HepG2 (cell line): ENCODE measurements around the gene C21orf58. TPM values are rescaled to one million over a fixed set of nuclear protein-coding genes. Genes with fewer than 3 reads are reported as not detected.

Experiments
- AFF4 ChIP-seq: sonication (generic); formaldehyde crosslinking; IDR thresholded peaks from 2 replicates; pipeline ENCODE4 v1.4.0; 2020; ENCODE audit warnings: missing genetic modification reagents
- GATAD1 ChIP-seq: IDR thresholded peaks from 2 replicates; pipeline ENCODE4 v1.6.1; 2016; ENCODE audit warnings: missing genetic modification reagents, missing compliant biosample characterization
- HDAC6 ChIP-seq: fragments of 200-600 bp; sonication (generic); IDR thresholded peaks from 2 replicates; pipeline ENCODE4 v1.7.0; 2017; ENCODE audit warnings: mild to moderate bottlenecking, antibody characterized with exemption, low read length, low read depth
- NR2F6 ChIP-seq, 2 experiments: IDR thresholded peaks; 2 replicates each; pipeline ENCODE4 v1.6.1; 2016; ENCODE audit warnings: antibody characterized with exemption in 1 of 2, mild to moderate bottlenecking in 1 of 2
- PHF5A ChIP-seq: IDR thresholded peaks from one replicate; pipeline ENCODE4 v1.6.1; 2018; ENCODE audit warnings: low read depth, missing genetic modification reagents; ENCODE audit not compliant: unreplicated experiment
- RXRA ChIP-seq: sonication (generic); formaldehyde crosslinking; IDR thresholded peaks from 2 replicates; pipeline ENCODE4 v1.5.1; 2020; ENCODE audit warnings: missing genetic modification reagents
- SCMH1 ChIP-seq: sonication (generic); formaldehyde crosslinking; IDR thresholded peaks from 2 replicates; pipeline ENCODE4 v1.9.0; 2021; ENCODE audit warnings: missing genetic modification reagents, mild to moderate bottlenecking, borderline replicate concordance
- SMAD9 ChIP-seq: sonication (generic); formaldehyde crosslinking; IDR thresholded peaks from 2 replicates; pipeline ENCODE4 v1.5.1; 2020; ENCODE audit warnings: mild to moderate bottlenecking, missing genetic modification reagents
- SP4 ChIP-seq: sonication (generic); formaldehyde crosslinking; IDR thresholded peaks from 2 replicates; pipeline ENCODE4 v1.8.1; 2023; ENCODE audit warnings: mild to moderate bottlenecking, missing genetic modification reagents
- SSRP1 ChIP-seq: IDR thresholded peaks from 2 replicates; pipeline ENCODE4 v1.6.1; 2016; ENCODE audit warnings: control low read depth
- TCF7L2 ChIP-seq: IDR thresholded peaks from 2 replicates; pipeline ENCODE4 v1.6.1; 2011; ENCODE audit warnings: mild to moderate bottlenecking, low read depth, low read length, moderate library complexity
- UBTF ChIP-seq: sonication (generic); formaldehyde crosslinking; IDR thresholded peaks from 2 replicates; pipeline ENCODE4 v1.4.0; 2020; ENCODE audit warnings: mild to moderate bottlenecking, missing genetic modification reagents
- ZNF124 ChIP-seq: sonication (generic); formaldehyde crosslinking; IDR thresholded peaks from 2 replicates; pipeline ENCODE4 v1.4.0; 2020; ENCODE audit warnings: missing genetic modification reagents
- ZNF142 ChIP-seq: sonication (generic); formaldehyde crosslinking; IDR thresholded peaks from 2 replicates; pipeline ENCODE4 v1.4.0; 2020; ENCODE audit warnings: missing genetic modification reagents
- ZNF616 ChIP-seq: sonication (generic); formaldehyde crosslinking; IDR thresholded peaks from 2 replicates; pipeline ENCODE4 v1.5.0; 2020; ENCODE audit warnings: low read depth, mild to moderate bottlenecking, missing genetic modification reagents
- ZNF766 ChIP-seq: sonication (generic); formaldehyde crosslinking; IDR thresholded peaks from 2 replicates; pipeline ENCODE4 v1.5.0; 2020; ENCODE audit warnings: missing genetic modification reagents, borderline replicate concordance
- ZNF780A ChIP-seq: sonication (generic); formaldehyde crosslinking; IDR thresholded peaks from 2 replicates; pipeline ENCODE4 v1.8.0; 2022; ENCODE audit warnings: mild to moderate bottlenecking, missing genetic modification reagents, moderate library complexity
- ZNF879 ChIP-seq: sonication (generic); formaldehyde crosslinking; IDR thresholded peaks from 2 replicates; pipeline ENCODE4 v1.8.1; 2023; ENCODE audit warnings: missing genetic modification reagents
- ZSCAN22 ChIP-seq: sonication (generic); formaldehyde crosslinking; IDR thresholded peaks from 2 replicates; pipeline ENCODE4 v1.4.0; 2020; ENCODE audit warnings: mild to moderate bottlenecking, missing genetic modification reagents
- polyA plus RNA-seq, 8 experiments: library from polyadenylated mRNA; depleted of rRNA in 3 of 8; stranded (reverse) in 7 of 8; unstranded in 1 of 8; fragments of >200 nt; fragmentation: Illumina TruSeq in 4 of 8; extraction: Trizol in 4 of 8; gene quantifications; 2 replicates each; pipeline versions ENCODE4 v1.2.1 to v1.2.3, GENCODE V29; 2011 to 2016; ENCODE audit warnings: low read depth in 4 of 8, missing spikeins in 1 of 8, mixed read lengths in 1 of 8; ENCODE audit not compliant: insufficient read depth in 1 of 8
- total RNA-seq, 5 experiments: library from RNA; depleted of rRNA; stranded (reverse); fragments of >200 nt; fragmentation: Illumina TruSeq; extraction: Trizol; gene quantifications; 2 replicates each; pipeline ENCODE4 v1.2.3, GENCODE V29; 2016; ENCODE audit warnings: low read depth in 1 of 5

The C21orf58 gene
- total and polyA plus RNA-seq, 2 of the 13 experiments (the other 11 are each of a cell fraction or from before 2014, with no cell fraction given) = 3.5 to 6.8 TPM

GRCh38 chr21:46295996-46296752, 27.5 kb downstream of the C21orf58 start (continued):
- TF ChIP-seq AFF4 (CRISPR knock-in tag) = no peak
- peak; percentile 50; the same call in 1 of the 2 replicates for TF ChIP-seq UBTF (CRISPR knock-in tag)
- TF ChIP-seq RXRA (CRISPR knock-in tag) = no peak
- no peak for TF ChIP-seq ZNF879 (CRISPR knock-in tag)
- TF ChIP-seq HDAC6 = no peak
- TF ChIP-seq SCMH1 (CRISPR knock-in tag) = no peak
- TF ChIP-seq SSRP1 (CRISPR knock-in tag) = no peak
- TF ChIP-seq SMAD9 (CRISPR knock-in tag) = no peak
- TF ChIP-seq ZNF780A (CRISPR knock-in tag) = no peak
- no peak for TF ChIP-seq ZSCAN22 (CRISPR knock-in tag)
- TF ChIP-seq GATAD1 (CRISPR knock-in tag) = peak; percentile 69
- TF ChIP-seq ZNF766 (CRISPR knock-in tag) = no peak
- no peak for TF ChIP-seq TCF7L2
- no peak for TF ChIP-seq ZNF616 (CRISPR knock-in tag)
- TF ChIP-seq ZNF142 = no peak
- TF ChIP-seq ZNF124 = no peak
- no peak for TF ChIP-seq NR2F6 (IDR thresholded peaks at IDR 0.05)
- no peak for TF ChIP-seq NR2F6 (CRISPR knock-in tag; IDR thresholded peaks at IDR 0.05)
- TF ChIP-seq SP4 (CRISPR knock-in tag) = peak; percentile 49; the same call in 1 of the 2 replicates
- TF ChIP-seq PHF5A = no peak
